DND-41 (cell line): ENCODE data around the gene SIPA1L3.

Source experiments
- ATAC-seq: fragments of 200-7000 bp; cut with Tn5 transposase; 3 replicates; pipeline ENCODE4 v1.9.1; 2021; ENCODE audit warnings: low read depth; ENCODE audit not compliant: insufficient read depth
- DNase-seq: peaks from one replicate; pipeline ENCODE4 v3.0.0-alpha.2; 2020
- H2AFZ ChIP-seq: 2 replicates; pipeline ENCODE4 v1.6.0; 2012; ENCODE audit warnings: low read depth, low read length
- H3K27ac ChIP-seq: 2 replicates; pipeline ENCODE4 v1.5.1; 2012; ENCODE audit warnings: low read length, inconsistent platforms
- H3K27me3 ChIP-seq: fragments of 200-600 bp; sonication (generic); 2 replicates; pipeline ENCODE4 v1.6.0; 2012; ENCODE audit warnings: low read length, mild to moderate bottlenecking, inconsistent platforms; ENCODE audit not compliant: insufficient read depth, poor library complexity
- H3K36me3 ChIP-seq: 2 replicates; pipeline ENCODE4 v1.5.1; 2012; ENCODE audit warnings: low read length, inconsistent platforms; ENCODE audit not compliant: insufficient read depth
- H3K4me1 ChIP-seq: 2 replicates; pipeline ENCODE4 v1.5.1; 2012; ENCODE audit warnings: mild to moderate bottlenecking, low read length; ENCODE audit not compliant: insufficient read depth
- H3K4me2 ChIP-seq: 2 replicates; pipeline ENCODE4 v1.6.0; 2012; ENCODE audit warnings: mild to moderate bottlenecking, moderate library complexity, low read length, inconsistent platforms; ENCODE audit not compliant: insufficient read depth
- H3K4me3 ChIP-seq, 2 experiments: fragments of 200-600 bp in 1 of 2; shearing (Covaris generic) in 1 of 2; 2 replicates each; pipeline ENCODE4 v1.5.1; 2012 to 2016; ENCODE audit warnings: inconsistent platforms in 2 of 2, low read length in 2 of 2, mild to moderate bottlenecking in 2 of 2, low read depth in 1 of 2, moderate library complexity in 1 of 2
- H3K79me2 ChIP-seq: 2 replicates; pipeline ENCODE4 v1.6.0; 2012; ENCODE audit warnings: low read length, inconsistent platforms; ENCODE audit not compliant: insufficient read depth
- H3K9ac ChIP-seq: 2 replicates; pipeline ENCODE4 v1.6.0; 2012; ENCODE audit warnings: low read depth, mild to moderate bottlenecking, inconsistent platforms, low read length, moderate library complexity
- H3K9me3 ChIP-seq: 2 replicates; pipeline ENCODE4 v1.5.1; 2012; ENCODE audit warnings: low read length, moderate library complexity, mild to moderate bottlenecking, inconsistent platforms; ENCODE audit not compliant: insufficient read depth, severe bottlenecking
- H4K20me1 ChIP-seq: 2 replicates; pipeline ENCODE4 v1.6.0; 2012; ENCODE audit warnings: low read length; ENCODE audit not compliant: insufficient read depth
- EZH2 ChIP-seq: IDR thresholded peaks from 3 replicates; pipeline ENCODE4 v1.6.1; 2012; ENCODE audit warnings: borderline replicate concordance, low read depth, mild to moderate bottlenecking, moderate library complexity, low read length, inconsistent platforms; ENCODE audit not compliant: severe bottlenecking
- TF ChIP-seq, protein P1 (sequence below): IDR thresholded peaks from 2 replicates; pipeline ENCODE4 v1.5.1; 2012; ENCODE audit warnings: borderline replicate concordance, low read length, moderate library complexity, mild to moderate bottlenecking; ENCODE audit not compliant: poor library complexity, severe bottlenecking; ENCODE audit errors: extremely low read depth

The SIPA1L3 gene

DNA sequence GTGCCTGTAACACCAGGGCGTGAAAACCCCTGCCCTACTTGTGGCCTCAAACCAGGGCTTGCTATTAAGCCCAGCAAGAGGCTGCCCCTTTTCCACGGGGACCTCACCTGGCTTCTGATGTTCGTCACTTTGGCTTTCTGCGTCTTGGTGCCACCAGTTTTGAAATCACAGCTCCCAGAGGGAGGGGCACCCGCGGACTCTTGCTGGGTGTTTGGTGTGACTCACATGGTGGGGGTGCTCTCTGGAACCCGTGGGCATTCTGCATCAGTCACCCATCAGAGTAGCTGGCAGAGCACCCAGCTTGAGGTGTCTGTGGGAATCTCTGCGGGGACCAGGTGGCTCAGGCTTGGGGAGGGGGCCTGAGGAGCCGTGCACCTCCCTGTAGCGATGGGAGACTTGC, 19.2 kb downstream of the SIPA1L3 start:
- Histone ChIP-seq H3K4me1 (no peaks in the 10 kb centered on the region), H3K9ac (no peak overlapping the region), H3K27ac (no peak overlapping the region), H3K36me3 (no peaks in the 10 kb centered on the region), H3K4me2 (no peak overlapping the region), H3K79me2 (peaks cover 5% of the 10 kb centered on the region; the same call in 1 of the 2 replicates), H3K4me3 (no peak overlapping the region), H2AFZ (no peak overlapping the region), H3K9me3 (no peaks in the 10 kb centered on the region), H4K20me1 (peaks cover 6% of the 10 kb centered on the region; the same call in 1 of the 2 replicates), H3K27me3 (no peaks in the 10 kb centered on the region)
- DNase-seq (no peak), ATAC-seq (no peak)
- TF ChIP-seq EZH2: no peak
- TF ChIP-seq, protein P1, sequence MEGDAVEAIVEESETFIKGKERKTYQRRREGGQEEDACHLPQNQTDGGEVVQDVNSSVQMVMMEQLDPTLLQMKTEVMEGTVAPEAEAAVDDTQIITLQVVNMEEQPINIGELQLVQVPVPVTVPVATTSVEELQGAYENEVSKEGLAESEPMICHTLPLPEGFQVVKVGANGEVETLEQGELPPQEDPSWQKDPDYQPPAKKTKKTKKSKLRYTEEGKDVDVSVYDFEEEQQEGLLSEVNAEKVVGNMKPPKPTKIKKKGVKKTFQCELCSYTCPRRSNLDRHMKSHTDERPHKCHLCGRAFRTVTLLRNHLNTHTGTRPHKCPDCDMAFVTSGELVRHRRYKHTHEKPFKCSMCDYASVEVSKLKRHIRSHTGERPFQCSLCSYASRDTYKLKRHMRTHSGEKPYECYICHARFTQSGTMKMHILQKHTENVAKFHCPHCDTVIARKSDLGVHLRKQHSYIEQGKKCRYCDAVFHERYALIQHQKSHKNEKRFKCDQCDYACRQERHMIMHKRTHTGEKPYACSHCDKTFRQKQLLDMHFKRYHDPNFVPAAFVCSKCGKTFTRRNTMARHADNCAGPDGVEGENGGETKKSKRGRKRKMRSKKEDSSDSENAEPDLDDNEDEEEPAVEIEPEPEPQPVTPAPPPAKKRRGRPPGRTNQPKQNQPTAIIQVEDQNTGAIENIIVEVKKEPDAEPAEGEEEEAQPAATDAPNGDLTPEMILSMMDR: no peak

DNA sequence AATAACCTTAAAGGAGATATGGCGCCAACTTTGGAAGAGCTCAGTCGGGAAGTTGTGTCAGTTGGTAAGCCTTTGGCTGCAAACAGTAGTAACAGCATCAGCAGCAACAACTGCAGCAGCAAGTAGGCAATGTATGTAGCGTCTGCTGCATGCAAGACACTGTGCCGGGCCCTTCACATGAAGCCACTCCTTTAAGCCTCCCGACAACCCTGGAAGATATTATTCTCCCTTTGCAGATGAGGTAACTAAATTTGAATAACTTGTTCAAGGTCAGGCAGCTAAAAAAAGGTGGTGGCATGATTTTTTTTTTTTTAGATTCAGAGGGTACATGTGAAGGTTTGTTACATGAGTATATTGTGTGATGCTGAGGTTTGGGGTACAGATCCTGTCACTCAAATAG, 19.7 kb downstream of the SIPA1L3 start:
- DNase-seq (no peak), ATAC-seq (no peak)
- Histone ChIP-seq H4K20me1 (peaks cover 6% of the 10 kb centered on the region; the same call in 1 of the 2 replicates), H3K4me3 (no peak overlapping the region), H2AFZ (no peak overlapping the region), H3K9ac (no peak overlapping the region), H3K9me3 (no peaks in the 10 kb centered on the region), H3K4me1 (no peaks in the 10 kb centered on the region), H3K27me3 (no peaks in the 10 kb centered on the region), H3K79me2 (peaks cover 5% of the 10 kb centered on the region; the same call in 1 of the 2 replicates), H3K4me2 (no peak overlapping the region), H3K27ac (no peak overlapping the region), H3K36me3 (no peaks in the 10 kb centered on the region)
- TF ChIP-seq, protein P1: no peak
- no peak for TF ChIP-seq EZH2

DNA sequence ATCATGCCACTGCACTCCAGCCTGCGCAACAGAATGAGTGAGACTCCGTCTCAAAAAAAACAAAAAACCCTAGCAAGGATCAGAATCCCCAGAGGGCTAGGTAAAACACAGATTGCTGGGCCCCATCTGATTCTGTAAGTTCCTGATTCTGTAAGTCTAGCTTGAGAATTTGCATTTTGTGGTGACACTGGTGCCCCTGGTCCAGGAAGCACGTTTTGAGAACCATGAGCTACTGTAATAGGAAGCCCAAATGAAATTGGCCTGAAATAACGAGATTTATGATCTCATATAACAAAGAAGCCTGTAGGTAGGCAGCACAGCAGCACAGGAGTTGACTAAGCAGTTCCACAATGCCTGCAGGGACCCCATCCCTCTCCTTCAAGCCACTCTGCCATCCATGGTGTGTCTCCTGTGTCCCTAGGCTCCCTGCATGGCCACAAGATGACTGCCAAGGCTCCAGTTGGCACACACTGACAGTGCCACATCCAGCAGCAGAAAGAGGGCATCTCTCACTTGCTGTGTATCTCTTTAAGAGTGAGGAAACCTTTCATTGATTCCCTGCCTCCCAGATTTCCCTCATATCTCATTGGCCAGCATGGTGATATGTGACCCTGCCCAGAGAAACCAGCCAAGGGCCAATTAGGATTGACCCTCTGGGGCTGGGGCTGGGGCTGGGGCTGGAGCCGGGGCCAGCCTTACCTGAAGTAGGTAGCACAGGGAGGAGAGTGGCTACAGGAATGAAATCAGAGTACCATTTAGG, 21.7 kb downstream of the SIPA1L3 start:
- Histone ChIP-seq H3K4me2 (no peak overlapping the region), H3K4me3 (no peak overlapping the region), H3K9ac (no peak overlapping the region), H2AFZ (no peak overlapping the region), H3K9me3 (no peaks in the 10 kb centered on the region), H4K20me1 (peaks cover 10% of the 10 kb centered on the region; the same call in 1 of the 2 replicates), H3K79me2 (peaks cover 4% of the 10 kb centered on the region; the same call in 1 of the 2 replicates), H3K27me3 (no peaks in the 10 kb centered on the region), H3K27ac (no peak overlapping the region), H3K4me1 (no peaks in the 10 kb centered on the region), H3K36me3 (no peaks in the 10 kb centered on the region)
- DNase-seq: no peak
- TF ChIP-seq, protein P1: no peak
- no peak for TF ChIP-seq EZH2
- ATAC-seq: no peak
